ENCODE data around the gene DDX43. TPM values are rescaled to one million over a fixed set of nuclear protein-coding genes. Genes with fewer than 3 reads are reported as not detected.

DDX43 gene
- total and polyA plus RNA-seq, 2 donors (not counting 1 experiment from before 2014, with no cell fraction given): 1.8 to 2.1 TPM

DNA sequence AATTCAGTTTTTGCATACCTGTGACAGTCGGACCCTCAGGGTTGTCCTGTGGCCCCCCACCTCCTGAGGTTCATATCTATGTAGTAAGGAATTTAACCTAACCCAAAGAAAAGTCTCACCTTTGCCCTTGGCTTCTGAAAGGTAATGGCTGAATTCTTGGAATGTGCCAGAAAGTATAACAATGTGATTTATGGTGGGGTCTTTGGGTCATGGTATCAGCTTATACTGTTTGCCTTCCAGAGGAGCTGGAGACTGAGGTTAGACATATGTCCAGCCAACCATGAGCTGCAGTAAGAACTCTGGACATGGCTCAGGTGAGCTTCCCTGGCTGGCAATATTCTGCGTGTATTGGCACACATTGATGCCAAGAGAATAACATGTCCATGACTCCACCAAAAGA, 26.9 kb downstream of the DDX43 start:
- H3K79me2 ChIP-seq (ENCODE audit: control insufficient read depth, insufficient read depth, low read length): no peaks in the 10 kb centered on the region
- no peaks in the 10 kb centered on the region for H3K27me3 Mint-ChIP-seq
- no peaks in the 10 kb centered on the region for H3K9me3 ChIP-seq (ENCODE audit: control extremely low read depth in 1 of 3, control insufficient read depth in 2 of 3, insufficient read depth in 1 of 3, low read length in 2 of 3)
- H3K9ac ChIP-seq (ENCODE audit: low read length): no peak overlapping the region
- no peak overlapping the region for H3K4me3 Mint-ChIP-seq
- peaks cover 0 to 33% of the 10 kb centered on the region in 2 experiments for H3K36me3 ChIP-seq (replicated peaks in 1 of 2; ENCODE audit: control extremely low read depth in 1 of 2, control insufficient read depth in 1 of 2, extremely low read depth in 1 of 2, insufficient read depth in 2 of 2, low read length in 1 of 2)
- H3K27ac Mint-ChIP-seq: no peak overlapping the region
- H3K4me1 ChIP-seq (ENCODE audit: control insufficient read depth in 2 of 2, insufficient read depth in 2 of 2, low read length in 2 of 2): no peaks in the 10 kb centered on the region
- ChIA-PET POLR2A (no interaction called here), CTCF (no interaction called here)
- ATAC-seq (ENCODE audit: low read depth) (no peak), DNase-seq (no peak)
- no peaks in the 10 kb centered on the region for H4K20me1 ChIP-seq (ENCODE audit: control insufficient read depth, insufficient read depth, low read length, poor library complexity, severe bottlenecking)
- H3K4me1 Mint-ChIP-seq: no peaks in the 10 kb centered on the region
- H3K4me2 ChIP-seq (replicated peaks; ENCODE audit: low read depth, low read length, poor library complexity, severe bottlenecking): no peak overlapping the region
- no peaks in the 10 kb centered on the region for H3K9me3 Mint-ChIP-seq (ENCODE audit: insufficient read depth)
- H3K4me3 ChIP-seq (ENCODE audit: control extremely low read depth in 1 of 5, extremely low read depth in 1 of 5, insufficient read depth in 1 of 5, low read depth in 2 of 5, low read length in 4 of 5): no peak overlapping the region
- WGBS (ENCODE audit: insufficient coverage): 100% methylated on average over 1 of the region's 2 CpGs
- no peak overlapping the region for H3K27ac ChIP-seq (ENCODE audit: low read length in 2 of 2)
- TF ChIP-seq, protein P1, sequence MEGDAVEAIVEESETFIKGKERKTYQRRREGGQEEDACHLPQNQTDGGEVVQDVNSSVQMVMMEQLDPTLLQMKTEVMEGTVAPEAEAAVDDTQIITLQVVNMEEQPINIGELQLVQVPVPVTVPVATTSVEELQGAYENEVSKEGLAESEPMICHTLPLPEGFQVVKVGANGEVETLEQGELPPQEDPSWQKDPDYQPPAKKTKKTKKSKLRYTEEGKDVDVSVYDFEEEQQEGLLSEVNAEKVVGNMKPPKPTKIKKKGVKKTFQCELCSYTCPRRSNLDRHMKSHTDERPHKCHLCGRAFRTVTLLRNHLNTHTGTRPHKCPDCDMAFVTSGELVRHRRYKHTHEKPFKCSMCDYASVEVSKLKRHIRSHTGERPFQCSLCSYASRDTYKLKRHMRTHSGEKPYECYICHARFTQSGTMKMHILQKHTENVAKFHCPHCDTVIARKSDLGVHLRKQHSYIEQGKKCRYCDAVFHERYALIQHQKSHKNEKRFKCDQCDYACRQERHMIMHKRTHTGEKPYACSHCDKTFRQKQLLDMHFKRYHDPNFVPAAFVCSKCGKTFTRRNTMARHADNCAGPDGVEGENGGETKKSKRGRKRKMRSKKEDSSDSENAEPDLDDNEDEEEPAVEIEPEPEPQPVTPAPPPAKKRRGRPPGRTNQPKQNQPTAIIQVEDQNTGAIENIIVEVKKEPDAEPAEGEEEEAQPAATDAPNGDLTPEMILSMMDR (IDR thresholded peaks at IDR 0.05): no peak
- TF ChIP-seq EZH2 (IDR thresholded peaks at IDR 0.05; ENCODE audit: borderline replicate concordance, insufficient read depth, low read depth, low read length, poor library complexity, severe bottlenecking): no peak
- H2AFZ ChIP-seq (ENCODE audit: insufficient read depth, low read depth, low read length, poor library complexity, severe bottlenecking): no peak overlapping the region
- H3K27me3 ChIP-seq (replicated peaks in 1 of 4; ENCODE audit: control extremely low read depth in 1 of 4, control insufficient read depth in 3 of 4, insufficient read depth in 4 of 4, low read length in 3 of 4): no peaks in the 10 kb centered on the region
- intact Hi-C loops (cut with micrococcal nuclease): no loop called here

GRCh38 chr6:73435236-73435635, 40.6 kb downstream of the DDX43 start:
- Mint-ChIP-seq H3K27ac (no peak overlapping the region), H3K4me3 (no peak overlapping the region), H3K27me3 (no peaks in the 10 kb centered on the region), H3K4me1 (peaks cover 2% of the 10 kb centered on the region), H3K9me3 (ENCODE audit: insufficient read depth) (no peaks in the 10 kb centered on the region)
- DNase-seq (no peak), ATAC-seq (ENCODE audit: low read depth) (no peak)
- CTCF ChIA-PET: interaction anchor here (0.8 kb wide), 1 partner anchor 80 kb away, joined by 3 read pairs; no protein-coding TSS in a partner anchor
- TF ChIP-seq, protein P1 (IDR thresholded peaks at IDR 0.05): no peak
- TF ChIP-seq EZH2 (IDR thresholded peaks at IDR 0.05; ENCODE audit: borderline replicate concordance, insufficient read depth, low read depth, low read length, poor library complexity, severe bottlenecking): no peak
- POLR2A ChIA-PET: no interaction called here
- Histone ChIP-seq H3K27ac (ENCODE audit: low read length in 2 of 2) (no peak overlapping the region), H4K20me1 (ENCODE audit: control insufficient read depth, insufficient read depth, low read length, poor library complexity, severe bottlenecking) (peaks cover 13% of the 10 kb centered on the region), H3K27me3 (replicated peaks in 1 of 4; ENCODE audit: control extremely low read depth in 1 of 4, control insufficient read depth in 3 of 4, insufficient read depth in 4 of 4, low read length in 3 of 4) (no peaks in the 10 kb centered on the region), H3K9ac (ENCODE audit: low read length) (no peak overlapping the region), H3K4me2 (replicated peaks; ENCODE audit: low read depth, low read length, poor library complexity, severe bottlenecking) (no peak overlapping the region), H2AFZ (ENCODE audit: insufficient read depth, low read depth, low read length, poor library complexity, severe bottlenecking) (no peak overlapping the region), H3K79me2 (ENCODE audit: control insufficient read depth, insufficient read depth, low read length) (peaks cover 47% of the 10 kb centered on the region), H3K36me3 (replicated peaks in 1 of 2; ENCODE audit: control extremely low read depth in 1 of 2, control insufficient read depth in 1 of 2, extremely low read depth in 1 of 2, insufficient read depth in 2 of 2, low read length in 1 of 2) (peaks cover 5 to 39% of the 10 kb centered on the region in 2 experiments), H3K4me1 (ENCODE audit: control insufficient read depth in 2 of 2, insufficient read depth in 2 of 2, low read length in 2 of 2) (no peaks in the 10 kb centered on the region), H3K4me3 (ENCODE audit: control extremely low read depth in 1 of 5, extremely low read depth in 1 of 5, insufficient read depth in 1 of 5, low read depth in 2 of 5, low read length in 4 of 5) (no peak overlapping the region), H3K9me3 (ENCODE audit: control extremely low read depth in 1 of 3, control insufficient read depth in 2 of 3, insufficient read depth in 1 of 3, low read length in 2 of 3) (no peaks in the 10 kb centered on the region)
- WGBS (ENCODE audit: insufficient coverage): no CpG with 5 or more reads among the region's 3 CpGs
- intact Hi-C loops (cut with micrococcal nuclease): no loop called here

Data from B cell (primary cell).